Tibial artery (tissue), 4 donors: ENCODE data around the gene ZNF518B.

Experiments used
- DNase-seq, 2 donors: peaks; one replicate each; pipeline ENCODE4 v3.0.0-alpha.2; 2019
- H3K27ac ChIP-seq, 2 donors: fragments of 200-600 bp; sonication (generic) in 1 of 2; 1 replicate in 1 of 2; 2 replicates in 1 of 2; pipeline ENCODE4 v1.5.1; 2018 to 2019; ENCODE audit warnings: mild to moderate bottlenecking in 1 of 2
- H3K27me3 ChIP-seq, 2 donors: fragments of 200-600 bp; sonication (generic) in 1 of 2; one replicate each; pipeline versions ENCODE4 v1.5.1 to v1.6.0; 2016 to 2019
- H3K36me3 ChIP-seq, 3 donors: fragments of 200-600 bp; sonication (generic) in 2 of 3; one replicate each; pipeline ENCODE4 v1.5.1; 2016 to 2019; ENCODE audit warnings: mild to moderate bottlenecking in 2 of 3
- H3K4me1 ChIP-seq, 4 donors: fragments of 200-600 bp; sonication (generic) in 2 of 4; 1 replicate in 3 of 4; 2 replicates in 1 of 4; pipeline ENCODE4 v1.5.1; 2016 to 2019
- H3K4me3 ChIP-seq, 2 donors: fragments of 200-600 bp; sonication (generic) in 1 of 2; 1 replicate in 1 of 2; 2 replicates in 1 of 2; pipeline ENCODE4 v1.5.1; 2018 to 2019; ENCODE audit warnings: mild to moderate bottlenecking in 2 of 2
- H3K9me3 ChIP-seq, 3 donors: fragments of 200-600 bp; sonication (generic) in 1 of 3; one replicate each; pipeline ENCODE4 v1.5.1; 2016 to 2019
- CTCF ChIP-seq, 2 experiments: fragments of 200-600 bp in 1 of 2; fragments of 450-650 bp in 1 of 2; IDR thresholded peaks; one replicate each; pipeline ENCODE4 v1.5.1; 2017 to 2019; ENCODE audit warnings: antibody characterized with exemption in 2 of 2, mild to moderate bottlenecking in 1 of 2, moderate library complexity in 1 of 2
- intact Hi-C: fragments of 100-400 bp; cut with DNase I; formaldehyde crosslinking; loops from one replicate; pipeline ENCODE4 v1.15.0; 2023; ENCODE audit warnings: low total_unique reads

Gene ZNF518B

DNA sequence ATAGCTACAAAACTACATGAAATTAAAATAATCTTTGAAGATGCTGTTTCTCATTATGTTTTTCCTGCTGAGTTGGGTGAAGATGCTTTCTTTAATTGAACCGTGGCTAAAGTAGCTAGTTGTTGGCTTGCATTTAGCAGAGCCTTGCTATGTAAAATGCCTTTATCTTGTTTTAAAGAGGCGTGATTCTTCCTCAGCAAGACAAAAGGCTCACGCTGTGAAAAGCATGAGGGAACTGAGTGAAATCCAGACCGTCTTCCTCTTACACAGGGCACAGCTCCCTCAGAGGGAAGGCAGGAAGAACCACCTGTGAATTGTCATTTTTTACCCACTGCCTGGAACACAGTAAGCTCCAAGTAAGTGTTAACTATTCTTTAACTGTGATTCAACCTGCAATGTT, 39.0 kb upstream of the ZNF518B start:
- no peak overlapping the region for H3K27ac ChIP-seq
- TF ChIP-seq CTCF (IDR thresholded peaks at IDR 0.05) = no peak
- no peak for DNase-seq
- H3K4me1 ChIP-seq = no peaks in the 10 kb centered on the region
- no peaks in the 10 kb centered on the region for H3K36me3 ChIP-seq
- no peak overlapping the region for H3K4me3 ChIP-seq
- peaks cover 0 to 7% of the 10 kb centered on the region in 2 donors for H3K27me3 ChIP-seq
- no peaks in the 10 kb centered on the region for H3K9me3 ChIP-seq
- intact Hi-C loops = no loop called here

DNA sequence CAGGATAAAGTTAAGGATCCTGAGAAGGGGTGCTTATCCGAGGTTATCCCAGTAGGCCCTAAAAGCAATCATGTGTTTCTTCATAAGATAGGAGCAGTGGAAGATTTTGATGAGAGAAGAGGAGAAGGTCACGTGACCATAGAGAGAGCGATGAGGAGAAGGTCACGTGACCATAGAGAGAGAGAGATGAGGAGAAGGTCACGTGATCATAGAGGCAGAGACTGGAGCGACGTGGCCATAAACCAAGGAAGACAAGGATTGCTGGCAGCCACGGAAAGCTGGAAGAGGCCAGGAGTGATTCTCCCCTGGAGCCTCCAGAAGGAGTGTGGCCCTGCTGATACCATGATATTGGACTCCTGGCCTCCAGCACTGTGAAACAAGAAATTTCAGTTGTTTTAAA, 38.4 kb upstream of the ZNF518B start:
- no peak for TF ChIP-seq CTCF (IDR thresholded peaks at IDR 0.05)
- intact Hi-C loops = no loop called here
- no peak for DNase-seq
- H3K9me3 ChIP-seq = no peaks in the 10 kb centered on the region
- no peaks in the 10 kb centered on the region for H3K36me3 ChIP-seq
- H3K27me3 ChIP-seq = peaks cover 0 to 7% of the 10 kb centered on the region in 2 donors
- no peak overlapping the region for H3K27ac ChIP-seq
- H3K4me3 ChIP-seq = no peak overlapping the region
- H3K4me1 ChIP-seq = no peaks in the 10 kb centered on the region

DNA sequence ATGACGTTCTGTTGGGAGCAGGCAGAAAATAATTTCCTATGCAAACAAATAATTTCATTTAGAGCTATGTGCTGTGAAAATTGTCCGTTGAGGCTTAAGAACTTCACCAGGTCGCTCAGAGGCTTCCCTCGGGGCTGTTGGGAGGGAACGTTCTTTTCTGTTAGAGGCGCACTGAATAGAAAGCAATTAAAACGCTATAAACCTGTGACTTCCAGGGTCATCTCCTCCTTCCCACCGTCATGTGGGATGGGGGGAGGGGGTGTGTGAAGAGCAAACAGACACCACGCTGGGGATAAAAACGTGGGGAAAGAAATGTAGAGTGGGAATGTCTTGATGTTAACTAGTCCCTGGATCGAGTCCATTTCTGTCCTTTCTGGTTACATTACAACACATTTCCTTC, 35.2 kb upstream of the ZNF518B start:
- Histone ChIP-seq H3K27ac (no peak overlapping the region), H3K36me3 (no peaks in the 10 kb centered on the region), H3K4me3 (no peak overlapping the region), H3K4me1 (no peaks in the 10 kb centered on the region), H3K9me3 (no peaks in the 10 kb centered on the region), H3K27me3 (peaks cover 0 to 7% of the 10 kb centered on the region in 2 donors)
- no peak for DNase-seq
- intact Hi-C loops = no loop called here
- TF ChIP-seq CTCF (IDR thresholded peaks at IDR 0.05) = no peak

- TF ChIP-seq CTCF (IDR thresholded peaks at IDR 0.05) = no peak
- H3K27me3 ChIP-seq = peaks cover 0 to 7% of the 10 kb centered on the region in 2 donors
- intact Hi-C loops = no loop called here
- no peak overlapping the region for H3K4me3 ChIP-seq
- no peak overlapping the region for H3K27ac ChIP-seq
- no peaks in the 10 kb centered on the region for H3K9me3 ChIP-seq
- H3K36me3 ChIP-seq = no peaks in the 10 kb centered on the region
- no peaks in the 10 kb centered on the region for H3K4me1 ChIP-seq
- no peak for DNase-seq
Measured at GRCh38 chr4:10491401-10491800, 34.2 kb upstream of the ZNF518B start.

DNA sequence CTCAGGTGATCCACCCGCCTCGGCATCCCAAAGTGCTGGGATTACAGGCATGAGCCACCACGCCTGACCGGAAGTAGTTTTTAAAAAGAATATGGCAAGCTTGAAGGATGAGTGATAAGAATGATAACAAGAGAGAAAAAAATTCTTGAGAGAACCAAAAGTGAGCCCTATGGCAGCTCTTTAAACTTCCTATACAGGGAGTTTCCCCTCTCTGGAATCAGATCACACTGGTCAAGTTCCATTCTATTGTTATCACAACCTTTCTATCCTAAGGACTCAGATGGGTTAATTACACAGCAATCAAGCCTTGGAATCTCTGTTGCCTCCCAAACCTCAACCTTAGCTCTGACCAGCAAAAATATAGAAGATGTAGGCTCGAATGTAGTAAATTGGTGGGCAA, 33.8 kb upstream of the ZNF518B start:
- Histone ChIP-seq H3K27ac (no peak overlapping the region), H3K4me1 (no peaks in the 10 kb centered on the region), H3K4me3 (no peak overlapping the region), H3K9me3 (no peaks in the 10 kb centered on the region), H3K36me3 (no peaks in the 10 kb centered on the region), H3K27me3 (peaks cover 0 to 7% of the 10 kb centered on the region in 2 donors)
- intact Hi-C loops = no loop called here
- DNase-seq = no peak
- TF ChIP-seq CTCF (IDR thresholded peaks at IDR 0.05) = no peak

DNA sequence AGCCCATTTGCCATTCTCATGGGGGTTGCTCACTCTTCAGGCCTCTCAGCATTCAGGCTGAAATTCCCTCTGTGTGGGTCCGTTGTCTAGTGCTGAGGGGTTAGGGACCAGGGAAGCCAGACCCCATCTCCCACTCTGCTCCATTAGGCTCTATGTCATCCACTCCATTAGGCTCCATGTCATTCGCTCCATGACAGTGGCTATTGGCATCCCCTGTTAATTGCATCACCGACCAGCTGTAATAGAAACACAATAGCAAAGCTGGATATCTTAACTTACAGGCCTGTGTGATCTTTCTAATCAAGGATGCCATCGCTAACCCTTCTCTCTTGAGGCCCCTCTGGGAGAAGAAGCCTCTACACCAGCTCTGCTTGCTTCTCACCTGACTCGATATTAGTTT, 25.7 kb upstream of the ZNF518B start:
- no peaks in the 10 kb centered on the region for H3K9me3 ChIP-seq
- no peak overlapping the region for H3K4me3 ChIP-seq
- H3K36me3 ChIP-seq = no peaks in the 10 kb centered on the region
- intact Hi-C loops = no loop called here
- TF ChIP-seq CTCF (IDR thresholded peaks at IDR 0.05) = no peak
- H3K27ac ChIP-seq = no peak overlapping the region
- DNase-seq = no peak
- no peaks in the 10 kb centered on the region for H3K4me1 ChIP-seq
- H3K27me3 ChIP-seq = peaks cover 0 to 5% of the 10 kb centered on the region in 2 donors
